A549 treated with DMSO at 1 μM for 4 hours (cell line): ENCODE results near the gene CD200. TPM values are rescaled to one million over a fixed set of nuclear protein-coding genes. Genes with fewer than 3 reads are reported as not detected.

Experiments
- total RNA-seq: library from RNA; stranded (reverse); fragments of 200-300 nt; extraction: Qiagen RNA extraction; gene quantifications from 5 replicates; pipeline ENCODE4 v1.2.3, GENCODE V29; 2022; ENCODE audit warnings: low read depth

CD200 gene, protein sequence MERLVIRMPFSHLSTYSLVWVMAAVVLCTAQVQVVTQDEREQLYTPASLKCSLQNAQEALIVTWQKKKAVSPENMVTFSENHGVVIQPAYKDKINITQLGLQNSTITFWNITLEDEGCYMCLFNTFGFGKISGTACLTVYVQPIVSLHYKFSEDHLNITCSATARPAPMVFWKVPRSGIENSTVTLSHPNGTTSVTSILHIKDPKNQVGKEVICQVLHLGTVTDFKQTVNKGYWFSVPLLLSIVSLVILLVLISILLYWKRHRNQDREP
- total RNA-seq: not detected in 5 replicates

DNA sequence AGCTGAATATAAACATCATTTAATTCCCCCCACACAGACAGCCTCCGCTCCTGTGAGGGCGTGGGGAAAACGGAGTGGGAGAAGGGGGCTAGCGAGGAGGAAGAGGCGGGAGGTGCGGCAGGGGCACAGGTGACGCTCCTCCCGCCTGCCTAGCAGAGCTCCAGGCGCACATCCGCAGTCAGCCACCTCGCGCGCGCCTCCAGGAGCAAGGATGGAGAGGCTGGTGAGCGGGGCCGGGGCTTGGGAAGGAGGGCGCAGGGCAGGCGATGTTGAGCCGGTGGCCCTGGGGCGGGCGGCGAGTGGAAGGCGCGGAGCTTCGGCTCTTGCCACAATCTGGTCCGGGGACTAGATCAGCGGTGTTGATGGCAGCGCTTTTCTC lies at the start of gene CD200:
CD200 (plus strand) TSS at position 155 of the 379 bp plus-strand sequence; CDS start at position 212, 57 bp downstream.

DNA sequence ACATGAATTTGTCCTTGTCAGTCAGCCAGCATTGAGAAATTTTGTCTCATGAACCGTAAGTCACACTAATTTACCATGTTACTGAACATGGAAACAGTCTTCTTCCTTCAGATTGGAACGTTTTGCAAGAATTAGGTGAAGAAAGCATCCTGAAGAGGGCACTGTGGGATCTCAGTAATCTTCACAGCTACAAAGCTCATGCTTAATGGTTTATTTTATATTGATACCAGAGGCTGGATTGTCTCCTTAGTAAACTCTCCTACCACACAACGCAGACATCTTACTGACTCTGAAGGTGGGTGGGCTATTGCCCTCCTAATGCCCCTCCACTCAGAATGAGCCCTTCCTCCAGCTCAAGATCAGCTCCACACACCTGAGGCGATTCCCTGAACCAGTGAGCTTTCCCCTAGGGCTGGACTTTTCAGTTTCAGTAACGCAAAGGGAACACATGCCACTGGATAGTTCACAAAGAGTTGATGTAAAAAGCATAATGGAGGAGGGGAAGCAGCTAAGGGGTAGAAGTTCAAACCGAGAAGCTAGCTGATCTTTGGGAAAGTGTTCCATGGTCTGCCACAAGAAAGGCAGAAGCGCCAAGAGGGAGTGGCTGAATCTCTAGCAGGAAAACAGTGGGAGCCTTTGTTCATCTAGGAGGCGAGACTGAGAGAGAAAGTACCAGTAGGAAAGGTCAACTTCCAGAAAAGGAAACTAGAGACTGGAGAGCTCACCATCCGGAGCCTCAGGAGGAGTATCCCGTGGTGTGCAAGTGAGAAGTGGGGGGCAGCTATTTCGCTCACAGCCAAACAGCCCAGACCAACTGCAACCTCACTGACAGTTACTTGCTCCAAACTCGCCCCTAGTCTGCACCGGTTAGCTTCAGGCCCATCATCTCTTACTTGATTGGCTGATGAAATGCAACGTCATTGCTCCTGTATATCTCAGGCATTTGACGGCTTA lies 39.3 kb upstream of the CD200 start, which contains the start of gene SLC9C1:
SLC9C1 (minus strand) TSS at position 849 of the 954 bp plus-strand sequence. CDS start 7,425 bp downstream, outside the sequence.

Other genes starting within 250 kb of the CD200 start
- 10.6 to 17.7 TPM (median 15.1 TPM) in 5 replicates for gene C3orf52, start 246.8 kb upstream of the CD200 start, total RNA-seq
- gene GCSAM, start 199.9 kb upstream of the CD200 start, total RNA-seq: not detected in 5 replicates
- gene SLC9C1, start 38.9 kb upstream of the CD200 start, total RNA-seq: not detected in 5 replicates
- gene BTLA, start 166.3 kb downstream of the CD200 start, total RNA-seq: 0.02 to 0.06 TPM in 2 of 5 replicates, not detected in the others
- gene ATG3, start 228.8 kb downstream of the CD200 start, total RNA-seq: 44.6 to 47.7 TPM (median 46.5 TPM) in 5 replicates
- gene SLC35A5, start 228.9 kb downstream of the CD200 start, total RNA-seq: 12.0 to 20.6 TPM (median 17.1 TPM) in 5 replicates